DMS79 treated with DMSO at 0.1 percent for 48 hours (cell line): ENCODE results near the gene MRPS24.

Experiments
- DNase-seq: peaks from one replicate; lab custom pipeline; 2025; lab: John Stamatoyannopoulos, UW

Gene MRPS24

DNA sequence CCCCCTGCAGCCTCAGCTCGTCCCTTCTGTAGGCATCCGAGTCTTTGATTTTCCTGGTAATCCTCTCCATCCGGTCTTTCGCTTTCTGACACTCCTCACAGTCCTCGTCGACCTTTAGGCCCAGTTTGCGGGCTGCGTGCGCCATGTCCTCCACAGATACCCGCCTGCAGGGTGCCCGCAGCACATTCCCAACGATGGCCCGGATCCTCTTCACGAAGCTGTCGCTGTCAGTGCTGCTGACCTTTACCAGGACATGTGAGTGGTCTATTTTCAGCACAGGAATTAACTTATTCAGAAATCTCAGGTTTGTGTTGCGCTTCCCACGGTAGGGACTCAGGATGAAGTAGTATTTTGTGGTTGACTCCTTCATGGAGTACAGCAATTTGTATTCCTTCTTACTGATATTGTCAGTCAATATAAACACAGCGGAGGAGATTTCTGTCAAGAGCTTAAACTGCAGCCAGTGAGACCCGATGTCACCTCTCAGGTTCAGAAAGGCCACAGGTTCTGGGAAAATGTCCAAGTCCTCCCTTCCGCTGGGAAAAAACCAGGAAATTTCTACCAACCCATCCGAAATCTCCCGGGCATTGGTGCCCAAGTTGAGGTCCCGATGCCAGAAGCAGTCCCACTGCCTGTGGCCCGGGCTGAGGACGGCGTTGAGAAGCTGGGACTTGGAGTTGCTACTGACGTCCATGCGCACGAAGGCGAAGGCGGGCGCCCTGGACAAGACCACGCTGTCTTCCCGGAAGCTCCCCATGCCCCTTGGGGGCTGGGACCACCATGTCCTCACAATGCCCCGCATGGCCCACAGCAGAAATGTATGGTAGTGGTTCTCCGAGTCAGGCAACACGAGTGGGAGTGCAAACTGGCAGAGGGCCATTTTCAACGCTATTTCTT lies 8.9 kb upstream of the MRPS24 start:
- no peak for DNase-seq

DNA sequence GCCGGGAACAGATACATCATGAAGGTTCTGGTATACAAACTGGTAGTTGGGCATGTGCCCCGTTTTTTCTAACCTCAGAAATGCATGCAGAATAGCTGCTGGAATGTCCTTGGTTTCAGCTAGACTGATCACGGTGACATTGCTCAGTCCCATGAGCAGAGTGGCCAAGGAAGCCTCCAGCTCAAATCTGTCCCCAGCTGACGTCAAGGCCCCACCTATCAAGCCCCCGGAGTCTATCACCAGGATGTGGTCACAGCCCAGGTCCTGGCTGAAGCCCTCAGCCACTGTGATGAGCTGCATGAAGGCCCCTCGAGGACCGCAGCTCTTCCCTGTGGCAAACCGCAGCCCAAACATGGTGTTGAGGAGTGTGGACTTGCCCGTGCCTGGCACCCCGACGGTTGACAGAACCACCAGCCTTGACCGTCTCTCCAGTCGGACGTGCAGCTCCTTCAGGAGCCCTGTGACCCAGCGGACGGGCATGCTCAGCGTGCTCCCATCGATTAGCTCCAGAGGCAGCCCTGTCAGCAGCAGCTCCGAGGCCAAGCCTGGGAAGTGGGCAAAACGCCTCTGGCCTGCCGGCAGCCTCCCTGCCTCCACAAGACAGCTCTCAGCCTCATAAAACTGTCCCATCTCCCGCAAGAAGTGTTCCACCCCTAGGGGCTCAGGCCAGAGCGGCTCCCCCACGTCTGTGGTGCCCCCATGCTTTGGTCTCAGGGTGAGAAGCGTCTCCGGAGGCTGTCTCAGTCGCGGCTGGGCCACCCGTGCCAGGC lies 7.8 kb upstream of the MRPS24 start:
- no peak for DNase-seq

DNA sequence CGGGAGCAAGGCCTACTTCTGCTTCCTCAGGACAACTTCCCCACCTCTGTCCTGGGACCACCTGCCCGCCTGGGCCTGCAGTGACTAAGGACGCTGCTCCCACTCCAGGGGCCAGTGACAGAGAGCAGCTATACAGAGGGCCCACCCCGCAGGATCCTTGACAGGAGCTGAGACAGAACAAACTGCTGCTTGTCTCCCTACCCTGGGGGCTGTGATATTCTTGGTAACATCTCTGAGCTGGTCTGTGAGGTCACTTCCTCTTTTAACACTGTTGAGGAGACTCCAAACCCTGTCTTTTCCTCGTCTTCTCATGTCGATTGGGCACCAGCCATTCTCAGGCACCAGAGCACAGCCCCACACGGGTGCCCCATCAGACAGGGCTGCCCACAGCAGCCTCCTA lies 6.9 kb upstream of the MRPS24 start:
- DNase-seq = no peak

DNA sequence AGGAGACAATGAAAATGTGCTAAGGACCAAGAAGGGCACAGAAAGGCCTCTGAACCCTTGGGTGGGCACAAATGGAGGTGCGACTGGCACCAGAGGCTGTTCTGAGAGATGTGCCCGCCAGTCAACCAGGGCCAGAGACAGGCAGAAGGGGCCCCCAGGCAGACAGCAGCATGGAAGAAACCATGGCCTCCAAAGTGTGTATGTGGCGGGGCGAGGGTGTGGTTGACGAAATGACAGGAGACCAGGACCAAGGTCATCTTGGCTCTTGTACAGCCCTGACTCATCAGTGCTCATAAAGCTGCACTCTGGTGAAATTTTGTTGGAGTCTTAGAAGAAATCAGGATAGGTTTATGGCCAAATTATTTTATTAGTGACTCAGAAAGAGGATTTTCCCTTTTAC lies 4.0 kb upstream of the MRPS24 start:
- no peak for DNase-seq

DNA sequence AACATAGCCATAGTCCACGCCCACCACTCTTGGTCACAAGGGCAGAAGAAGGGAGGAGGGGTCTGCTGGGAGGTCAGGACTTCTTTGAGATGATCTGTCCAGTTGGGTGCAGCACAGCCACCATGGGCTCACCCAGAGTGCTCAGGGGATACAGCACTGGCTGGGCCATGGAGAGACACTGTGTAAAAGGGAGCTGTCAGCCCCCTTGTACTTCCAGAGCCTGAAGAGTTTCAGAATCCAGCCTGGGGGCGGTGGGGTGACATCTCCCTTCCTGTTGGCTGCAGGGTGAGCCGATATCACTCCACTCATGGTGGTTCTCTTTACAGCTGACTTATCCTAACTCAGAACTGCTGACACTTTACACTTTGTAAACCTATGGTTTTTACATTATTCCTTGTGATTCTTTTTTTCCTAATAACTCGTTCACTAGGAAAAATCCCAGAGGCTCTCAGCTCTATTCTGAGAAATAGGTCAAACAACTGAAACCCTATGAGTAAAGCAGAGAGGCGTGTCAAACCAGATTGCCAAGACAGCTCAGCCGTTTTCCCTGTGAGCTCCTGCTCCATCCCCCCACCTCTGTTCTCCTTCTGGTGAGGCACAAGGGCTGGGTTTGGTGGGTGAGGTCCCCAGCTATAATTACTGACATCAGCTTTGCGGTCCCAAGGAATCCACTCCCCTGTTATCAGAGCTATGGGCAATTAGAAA lies 3.2 kb upstream of the MRPS24 start:
- DNase-seq = no peak

DNA sequence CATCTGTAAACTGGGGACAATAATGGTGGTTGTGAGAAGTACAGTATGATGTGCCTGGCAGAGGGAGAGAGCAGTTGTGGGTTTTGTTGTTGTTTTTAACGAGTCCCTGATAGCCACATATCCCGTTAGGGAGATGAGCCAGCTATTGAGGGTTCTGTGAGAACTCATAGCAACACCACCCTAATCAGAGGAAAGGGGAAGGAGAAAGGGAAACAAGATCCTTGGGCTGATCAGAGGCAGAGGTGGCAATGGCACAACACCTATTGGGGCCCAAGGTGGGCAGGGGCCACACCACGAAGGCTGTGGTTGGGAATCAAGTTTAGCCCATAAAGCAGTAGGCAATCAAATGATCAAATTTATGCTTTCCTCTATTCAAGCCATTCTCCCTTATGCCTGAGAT lies 1.7 kb upstream of the MRPS24 start:
- DNase-seq = no peak

DNA sequence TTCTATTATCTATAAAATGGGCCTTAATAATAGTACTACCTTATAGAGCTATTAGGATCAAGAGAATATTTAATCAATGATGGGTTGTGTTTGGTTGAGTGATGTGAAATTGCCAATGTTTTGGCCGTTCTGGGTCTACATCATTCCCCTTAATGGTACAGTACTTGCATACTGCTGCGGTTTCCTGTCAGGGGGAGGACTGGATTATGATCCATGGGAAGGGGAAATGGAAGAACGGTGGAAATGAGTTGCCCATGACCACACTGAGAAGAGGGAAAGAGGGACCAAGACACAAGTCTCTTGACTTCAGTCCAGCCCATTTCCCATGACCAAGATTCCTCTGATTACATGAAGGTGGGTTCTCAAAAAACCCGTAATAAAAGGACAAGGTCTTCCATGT lies 999 bp upstream of the MRPS24 start:
- no peak for DNase-seq

DNA sequence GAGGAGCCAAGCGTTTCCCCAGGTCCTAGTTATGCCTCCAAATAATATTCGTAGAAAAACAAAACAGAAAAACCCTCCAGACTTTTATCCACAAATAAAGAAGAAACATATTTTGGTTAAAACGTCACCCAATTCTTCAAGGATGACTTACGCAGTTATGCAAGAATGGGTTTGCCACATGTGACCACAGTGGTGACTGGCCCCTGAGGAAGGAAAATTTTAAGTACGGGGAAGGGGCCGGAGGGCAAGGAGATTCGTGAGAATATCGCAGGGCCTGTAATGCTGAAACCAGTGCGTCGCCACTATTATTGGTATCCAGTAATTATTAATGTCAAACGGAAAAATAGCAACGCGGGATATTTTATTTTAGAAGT lies 537 bp upstream of the MRPS24 start:
- peak; percentile 83 for DNase-seq

DNA sequence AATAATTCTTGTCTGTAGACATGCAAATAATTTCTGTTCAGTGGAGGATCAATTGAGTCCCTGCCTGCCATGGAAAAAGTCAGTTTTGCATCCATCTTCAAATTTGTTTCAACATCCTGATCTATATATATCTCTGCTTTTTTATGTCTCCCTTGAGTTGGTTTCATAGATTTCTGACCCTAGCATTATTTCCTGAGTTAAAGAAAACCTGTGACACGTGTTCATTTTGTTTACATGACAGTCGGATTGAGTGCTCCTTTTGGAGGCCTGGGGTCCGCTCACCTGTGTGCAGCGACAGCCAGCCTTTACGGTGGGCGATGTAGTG lies 674 bp downstream of the MRPS24 start:
- peak; percentile 56 for DNase-seq

DNA sequence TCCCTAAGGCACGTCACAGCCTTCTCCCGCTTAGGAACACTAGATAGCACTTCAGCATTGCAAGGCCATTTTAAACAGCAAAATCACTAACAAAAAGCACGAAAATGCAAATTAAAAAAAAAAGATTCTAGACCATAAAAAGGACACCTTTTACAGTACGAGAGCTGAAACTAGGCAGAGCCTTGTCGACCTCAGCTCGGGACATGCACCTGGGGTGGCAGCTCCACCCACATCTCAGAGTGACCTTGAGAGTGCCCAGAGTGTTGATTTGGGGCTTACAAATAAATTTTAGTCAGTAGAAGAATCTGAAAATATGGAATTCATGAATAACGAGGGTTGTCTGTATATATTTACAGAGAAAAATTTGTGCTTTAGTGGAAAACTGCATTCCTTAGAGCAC lies 1.1 kb downstream of the MRPS24 start:
- no peak for DNase-seq

DNA sequence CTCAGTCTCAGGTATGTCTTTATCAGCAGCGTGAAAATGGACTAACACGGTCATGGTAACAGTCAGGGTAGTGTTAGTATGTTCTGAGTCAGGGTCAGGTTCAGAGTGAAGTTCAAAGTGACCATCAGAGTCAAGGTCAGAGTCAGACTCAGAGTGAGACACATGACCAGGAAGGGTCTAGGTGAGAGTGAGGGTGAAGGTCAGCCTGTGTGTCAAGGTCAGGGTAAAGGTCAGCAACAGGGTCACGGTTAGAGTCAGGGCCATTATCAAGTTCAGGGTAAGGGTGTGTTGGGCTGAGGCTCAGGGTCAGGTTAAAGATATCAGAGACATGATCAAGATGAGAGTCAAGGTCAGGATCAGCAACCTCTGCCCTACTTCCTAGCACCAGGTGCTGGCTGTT lies 4.0 kb downstream of the MRPS24 start:
- no peak for DNase-seq

DNA sequence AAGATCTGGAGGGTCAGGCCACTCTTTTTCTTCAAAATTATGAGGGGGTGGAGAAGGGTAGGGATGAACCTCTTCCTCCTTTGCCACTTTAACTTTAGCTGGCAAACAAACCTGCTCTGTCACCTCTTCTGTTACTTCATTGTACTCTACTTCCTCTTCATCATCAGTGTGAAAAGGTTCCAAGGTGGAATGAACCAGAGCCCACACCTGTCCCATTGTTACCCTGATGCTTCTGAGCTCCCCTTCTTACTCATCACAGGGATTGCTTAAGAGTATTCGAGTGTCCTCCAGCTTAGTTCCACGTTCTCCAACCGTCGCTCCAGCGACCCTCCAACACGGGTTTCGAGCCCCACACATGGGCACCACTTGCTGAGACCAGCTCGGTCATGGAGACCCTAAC lies 5.2 kb downstream of the MRPS24 start:
- no peak for DNase-seq

DNA sequence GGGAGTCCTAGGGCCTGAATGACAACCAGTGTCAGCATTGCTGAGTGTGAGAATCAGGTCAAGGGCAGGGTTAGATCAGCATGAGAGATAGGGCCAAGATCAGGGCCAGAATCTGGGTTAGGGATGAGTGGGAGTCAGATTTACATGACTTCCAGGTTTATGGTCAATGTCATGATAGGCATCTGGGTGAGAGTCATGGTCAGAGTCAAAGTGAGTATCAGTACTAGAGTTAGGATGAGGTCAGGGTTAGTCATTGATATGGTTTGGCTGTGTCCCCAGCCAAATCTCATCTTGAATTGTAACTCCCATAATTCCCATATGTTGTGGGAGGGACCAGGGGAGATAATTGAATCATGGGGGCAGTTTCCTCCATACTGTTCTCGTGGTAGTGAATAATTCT lies 12.3 kb downstream of the MRPS24 start:
- DNase-seq = no peak

DNA sequence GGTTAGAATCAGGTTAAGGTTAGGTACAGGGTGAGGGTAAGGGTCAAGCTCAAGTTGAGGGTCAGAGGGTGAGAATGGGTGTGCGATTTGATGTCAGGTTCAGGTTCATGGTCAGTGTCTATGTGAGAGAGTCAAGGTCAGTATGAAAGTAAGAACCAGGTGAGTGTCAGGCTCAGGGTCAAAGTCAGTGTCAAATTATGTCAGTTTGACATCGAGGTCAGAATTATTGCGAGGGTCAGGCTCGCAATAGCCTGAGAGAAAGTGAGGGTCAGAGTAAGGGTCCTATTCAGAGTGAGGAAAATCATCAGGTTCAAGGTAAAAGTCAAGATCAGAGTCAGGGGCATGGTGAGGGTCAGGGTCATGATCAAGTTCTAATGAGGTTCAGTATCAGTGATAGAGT lies 13.0 kb downstream of the MRPS24 start:
- DNase-seq = no peak

DNA sequence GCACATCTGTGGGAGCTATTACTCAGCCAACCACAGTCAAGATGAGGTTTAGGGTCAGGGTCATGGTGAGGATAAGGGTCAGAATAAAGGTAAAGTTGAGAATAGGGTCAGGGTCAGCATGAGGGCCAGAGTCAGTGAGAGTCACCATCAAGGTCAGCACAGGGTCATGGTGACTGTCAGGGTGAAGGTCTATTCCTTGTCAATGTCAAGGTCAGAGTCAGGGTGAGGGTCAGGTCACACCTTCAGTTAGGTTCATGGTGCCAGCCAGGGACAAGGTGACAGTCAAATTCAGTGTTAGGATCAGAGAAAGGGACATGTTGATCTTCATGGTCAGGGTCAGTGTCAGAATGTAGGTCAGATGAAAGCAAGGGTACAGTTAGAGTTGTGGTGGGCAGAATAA lies 14.1 kb downstream of the MRPS24 start:
- no peak for DNase-seq

DNA sequence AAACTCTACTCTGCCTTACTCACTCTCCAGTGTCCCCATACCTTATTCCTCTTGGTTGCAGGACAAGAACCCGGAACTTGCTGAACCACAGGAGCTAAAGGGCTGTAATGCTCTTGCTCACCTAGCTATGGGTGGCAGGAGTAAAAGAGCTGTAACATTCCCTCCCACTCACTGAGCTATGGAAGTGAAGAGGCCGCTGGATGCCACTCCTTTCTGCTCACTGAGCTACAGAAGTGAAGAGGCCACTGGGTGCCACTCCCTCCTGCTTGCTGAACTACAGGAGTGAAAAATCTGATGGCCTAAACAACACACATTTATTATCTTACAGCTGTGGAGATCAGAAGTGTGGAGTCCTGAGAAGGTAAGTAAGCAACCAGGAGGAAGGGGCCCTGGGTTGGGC lies 17.5 kb downstream of the MRPS24 start:
- DNase-seq = no peak

DNA sequence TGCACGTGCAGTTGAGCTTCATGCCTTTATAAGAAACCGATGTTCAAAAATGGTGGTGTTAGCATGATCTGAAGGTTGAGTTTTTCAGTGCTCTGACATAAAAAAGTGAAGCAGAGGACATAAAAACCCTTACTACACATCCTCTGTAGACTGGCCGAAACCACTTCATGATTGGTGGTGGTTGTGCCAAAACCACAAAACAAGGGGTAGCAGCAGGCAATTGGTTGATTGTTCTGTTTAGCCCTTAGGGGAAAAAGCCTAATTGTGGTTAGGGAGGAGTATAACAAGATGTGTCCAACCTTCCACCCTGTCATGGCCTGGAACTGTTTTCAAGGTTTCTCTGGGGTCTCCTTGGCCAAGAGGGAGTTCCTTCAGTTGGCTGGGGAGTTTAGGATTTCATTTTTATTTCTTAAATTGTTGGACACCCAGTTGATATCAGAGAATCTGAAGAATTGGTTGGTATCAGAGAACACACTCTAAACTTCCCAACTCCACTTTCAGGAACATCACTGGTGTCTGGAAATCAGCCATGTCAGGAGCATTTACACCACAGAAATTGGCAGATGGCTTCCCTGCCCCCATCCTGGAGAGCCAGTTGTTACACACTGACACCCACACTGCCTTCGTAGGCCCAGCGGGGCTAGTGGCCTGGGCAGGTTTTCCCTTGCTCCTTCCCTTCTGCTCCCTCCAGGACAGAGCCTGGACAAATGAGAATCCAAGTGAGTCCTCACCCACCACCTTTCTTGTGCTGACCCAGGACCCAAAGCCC lies 18.8 kb downstream of the MRPS24 start:
- DNase-seq = peak; percentile 44

DNA sequence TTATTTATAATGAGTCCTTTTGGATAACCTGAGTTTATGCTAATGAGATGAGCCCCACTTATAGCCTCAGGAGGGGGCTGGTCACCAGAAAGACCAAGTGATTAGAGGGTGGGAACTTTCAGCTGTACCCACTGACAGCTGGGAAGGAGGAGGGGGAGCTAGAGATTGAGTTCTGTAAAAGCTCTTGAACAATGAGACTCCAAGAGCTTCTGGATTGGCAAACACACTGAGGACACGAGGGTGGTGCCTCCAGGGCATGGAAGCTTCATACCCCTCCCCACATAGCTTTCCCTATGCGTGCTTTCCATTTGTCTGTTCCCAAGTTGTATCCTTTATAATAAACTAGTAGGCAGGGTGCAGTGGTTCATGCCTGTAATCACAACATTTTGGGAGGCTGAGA lies 20.3 kb downstream of the MRPS24 start:
- no peak for DNase-seq

DNA sequence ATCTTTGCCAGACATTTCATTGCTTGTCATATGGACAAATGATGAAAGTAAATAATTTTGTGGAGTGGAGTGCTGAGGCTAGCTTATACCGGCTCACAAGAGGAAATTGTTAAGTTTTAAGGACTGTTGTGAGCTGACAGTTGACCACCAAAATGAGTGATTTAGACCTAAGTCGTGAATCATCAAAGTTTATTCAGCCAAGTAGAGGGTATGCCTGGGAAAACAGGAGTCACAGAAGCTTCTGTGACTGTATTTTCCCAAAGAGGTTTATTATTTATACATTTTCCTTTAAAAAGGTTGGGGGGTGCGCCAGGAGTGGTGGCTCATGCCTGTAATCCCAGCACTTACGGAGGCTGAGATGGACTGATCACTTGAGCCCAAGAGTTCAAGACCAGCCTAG lies 21.8 kb downstream of the MRPS24 start:
- DNase-seq = no peak

DNA sequence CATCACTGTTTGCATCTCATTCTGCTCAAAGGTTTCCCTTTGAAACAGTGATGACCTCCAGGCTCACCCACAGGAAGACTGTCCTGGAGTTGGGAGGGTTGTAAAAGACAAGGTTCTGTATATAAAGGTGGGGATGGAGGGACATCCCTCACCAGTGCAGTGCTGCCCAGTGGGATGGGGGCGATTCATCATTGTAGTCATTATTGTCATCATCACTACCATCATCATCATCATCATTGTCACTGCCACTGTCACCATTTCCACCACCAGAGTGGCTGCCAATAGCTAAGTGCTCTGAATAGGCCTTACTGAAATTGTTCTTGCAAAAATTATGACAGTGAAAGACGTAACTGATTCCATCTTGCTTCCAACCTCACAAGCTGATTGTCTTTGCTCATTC lies 24.7 kb downstream of the MRPS24 start:
- no peak for DNase-seq

DNA sequence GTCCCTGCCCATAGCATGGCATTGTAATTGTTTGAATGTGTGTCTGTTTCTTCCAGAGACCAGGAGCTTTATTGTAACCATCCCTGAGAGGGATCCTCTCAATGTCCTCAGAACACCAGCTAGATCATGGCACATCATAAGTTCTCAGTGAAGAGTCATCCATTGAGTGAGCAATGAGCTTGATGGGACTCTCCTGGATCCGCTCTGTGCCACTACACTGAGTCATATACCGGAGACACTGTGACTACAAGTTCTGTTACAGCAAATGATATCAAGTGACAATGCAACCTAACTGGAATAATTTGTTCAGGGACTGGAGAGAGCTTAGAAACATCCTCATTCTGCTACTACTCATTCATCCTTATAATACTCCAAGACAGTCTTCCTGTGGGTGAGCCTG lies 25.1 kb downstream of the MRPS24 start:
- no peak for DNase-seq

DNA sequence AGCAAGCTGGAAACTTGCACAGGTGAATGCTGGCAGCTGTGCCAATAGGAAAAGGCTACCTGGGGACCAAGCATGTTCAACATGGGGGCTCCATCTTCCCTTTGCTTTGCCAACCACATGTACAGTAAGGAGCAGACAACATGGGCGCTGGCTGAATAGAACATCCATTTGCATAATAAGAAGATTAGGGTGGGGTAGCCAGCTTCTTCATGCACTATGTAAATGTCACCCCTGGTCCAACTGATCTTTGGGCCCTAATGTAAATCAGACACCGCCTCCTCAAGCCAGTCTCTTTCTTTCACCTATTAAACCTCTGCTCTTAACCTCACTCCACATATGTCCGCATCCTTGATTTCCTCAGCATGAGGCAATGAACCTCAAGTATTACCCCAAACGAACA lies 26.0 kb downstream of the MRPS24 start:
- no peak for DNase-seq
